SK-N-SH (cell line): Measurements from ENCODE around the gene PLAC1. TPM values are rescaled to one million over a fixed set of nuclear protein-coding genes. Genes with fewer than 3 reads are reported as not detected.
A peak's percentile ranks its signal among the peaks of the same experiment; 100 is the strongest.

ENCODE experiments used
- CTCF ChIA-PET: fragments of 300-600, 350-600 bp; formaldehyde crosslinking; extraction: SDS; loops from one replicate; lab custom pipeline; 2021; lab: Yijun Ruan, JAX
- POLR2A ChIA-PET: fragments of 350-600 bp; sonication (Branson Sonifier 250); formaldehyde crosslinking; extraction: SDS; loops from one replicate; lab custom pipeline; 2020; ENCODE audit warnings: antibody characterized with exemption, inconsistent platforms; lab: Yijun Ruan, JAX
- DNase-seq: peaks from one replicate; pipeline ENCODE4 v3.0.0; 2012
- H2AFZ ChIP-seq: fragments of 200-600 bp; sonication (generic); 2 replicates; pipeline ENCODE4 v1.8.1; 2016; ENCODE audit warnings: antibody characterized with exemption, mild to moderate bottlenecking, low read depth
- H3F3A ChIP-seq: fragments of 200-600 bp; sonication (generic); replicated peaks from 2 replicates; pipeline ENCODE3; 2016; ENCODE audit warnings: antibody characterized with exemption, mild to moderate bottlenecking; ENCODE audit not compliant: insufficient read depth
- H3K27ac ChIP-seq, 2 experiments: fragments of 200-500 bp in 1 of 2; fragments of 200-600 bp in 1 of 2; sonication (Bioruptor generic) in 1 of 2; sonication (generic), shearing (Covaris generic) in 1 of 2; 2 replicates each; pipeline versions ENCODE4 v1.5.1 to v1.6.1; 2014 to 2016; ENCODE audit warnings: low read depth in 2 of 2, inconsistent platforms in 1 of 2, low read length in 1 of 2, mild to moderate bottlenecking in 1 of 2, mixed read lengths in 1 of 2
- H3K27me3 ChIP-seq: fragments of 200-600 bp; sonication (generic), shearing (Covaris generic); 2 replicates; pipeline ENCODE4 v1.6.1; 2016; ENCODE audit warnings: mixed run types; ENCODE audit not compliant: insufficient read depth
- H3K36me3 ChIP-seq, 2 experiments: fragments of 200-500 bp in 1 of 2; fragments of 200-600 bp in 1 of 2; sonication (Bioruptor generic) in 1 of 2; sonication (generic) in 1 of 2; replicated peaks in 1 of 2; 2 replicates each; pipeline versions ENCODE3 to v1.5.1; 2014 to 2016; ENCODE audit warnings: low read length in 1 of 2, mild to moderate bottlenecking in 1 of 2; ENCODE audit not compliant: insufficient read depth in 2 of 2, control insufficient read depth in 1 of 2
- H3K4me1 ChIP-seq, 2 experiments: fragments of 200-500 bp in 1 of 2; fragments of 200-600 bp in 1 of 2; sonication (Bioruptor generic) in 1 of 2; sonication (generic), shearing (Covaris generic) in 1 of 2; 2 replicates each; pipeline versions ENCODE4 v1.5.1 to v1.6.1; 2014 to 2016; ENCODE audit warnings: low read depth in 1 of 2, low read length in 1 of 2, mixed run types in 1 of 2; ENCODE audit not compliant: insufficient read depth in 2 of 2, control insufficient read depth in 1 of 2
- H3K4me2 ChIP-seq: fragments of 200-600 bp; sonication (generic), shearing (Covaris generic); 2 replicates; pipeline ENCODE4 v1.6.1; 2017; ENCODE audit warnings: mixed run types
- H3K4me3 ChIP-seq, 2 experiments: fragments of 200-500 bp in 1 of 2; fragments of 200-600 bp in 1 of 2; sonication (Bioruptor generic) in 1 of 2; sonication (generic), shearing (Covaris generic) in 1 of 2; 2 replicates each; pipeline versions ENCODE4 v1.5.1 to v1.8.1; 2014 to 2016; ENCODE audit warnings: low read depth in 2 of 2, inconsistent platforms in 1 of 2, low read length in 1 of 2, mild to moderate bottlenecking in 1 of 2, mixed read lengths in 1 of 2, moderate library complexity in 1 of 2
- H3K79me2 ChIP-seq: fragments of 200-600 bp; sonication (generic); 2 replicates; pipeline ENCODE4 v1.8.1; 2017; ENCODE audit warnings: mild to moderate bottlenecking; ENCODE audit not compliant: insufficient read depth
- H3K9ac ChIP-seq: fragments of 200-600 bp; sonication (generic); 2 replicates; pipeline ENCODE4 v1.6.1; 2017; ENCODE audit warnings: mixed run types
- H3K9me2 ChIP-seq: fragments of 200-600 bp; sonication (generic); 2 replicates; pipeline ENCODE4 v1.6.1; 2017; ENCODE audit warnings: mixed run types
- H3K9me3 ChIP-seq: fragments of 200-600 bp; sonication (generic); 2 replicates; pipeline ENCODE4 v1.6.1; 2017; ENCODE audit warnings: mixed run types, mild to moderate bottlenecking, moderate library complexity
- H4K20me1 ChIP-seq: fragments of 200-600 bp; sonication (generic); 2 replicates; pipeline ENCODE4 v1.6.1; 2017; ENCODE audit warnings: mild to moderate bottlenecking, mixed run types; ENCODE audit not compliant: insufficient read depth
- ELF1 ChIP-seq: IDR thresholded peaks from 2 replicates; pipeline ENCODE4 v1.4.0; 2012
- EP300 ChIP-seq, 2 experiments: IDR thresholded peaks; 2 replicates each; pipeline versions ENCODE4 v1.4.0 to v1.6.1; 2012; ENCODE audit warnings: borderline replicate concordance in 1 of 2, low read depth in 1 of 2, low read length in 1 of 2
- NFIC ChIP-seq: IDR thresholded peaks from 2 replicates; pipeline ENCODE4 v1.4.0; 2012; ENCODE audit warnings: borderline replicate concordance
- RFX5 ChIP-seq: IDR thresholded peaks from 2 replicates; pipeline ENCODE4 v1.6.1; 2012; ENCODE audit warnings: mild to moderate bottlenecking, improper control_type of control experiment, low read length
- TCF12 ChIP-seq: IDR thresholded peaks from 2 replicates; pipeline ENCODE4 v1.4.0; 2012
- TEAD4 ChIP-seq: IDR thresholded peaks from 2 replicates; pipeline ENCODE4 v1.4.0; 2012; ENCODE audit warnings: mild to moderate bottlenecking, borderline replicate concordance; ENCODE audit not compliant: insufficient read depth
- ZBTB33 ChIP-seq: IDR thresholded peaks from 2 replicates; pipeline ENCODE4 v1.4.0; 2012; ENCODE audit warnings: low read depth, borderline replicate concordance
- WGBS: methylation state at CpG from one replicate; pipeline ENCODE4 v1.1.6; 2017; ENCODE audit warnings: low lambda C conversion rate; 5-methylcytosine and 5-hydroxymethylcytosine counted together
- polyA plus RNA-seq, 3 experiments: library from polyadenylated mRNA; depleted of rRNA; stranded (reverse); fragments of >200 nt; gene quantifications; 2 replicates each; pipeline ENCODE4 v1.2.3, GENCODE V29; 2012

PLAC1 gene
- polyA plus RNA-seq, 1 of the 3 experiments (the other 2 are of a cell fraction): 50.9 TPM

- peaks cover 34% of the 10 kb centered on the region for H3F3A ChIP-seq
- H3K4me2 ChIP-seq: peak overlapping the region; percentile 48
- no peaks in the 10 kb centered on the region for H3K27me3 ChIP-seq
- TF ChIP-seq ZBTB33: no peak
- no peak for TF ChIP-seq RFX5
- TF ChIP-seq TCF12: no peak
- no peak for TF ChIP-seq TEAD4
- no peak for TF ChIP-seq EP300 (IDR thresholded peaks at IDR 0.05; ENCODE audit: borderline replicate concordance in 1 of 2, low read depth in 1 of 2, low read length in 1 of 2)
- TF ChIP-seq ELF1: no peak
- H3K9ac ChIP-seq: peak overlapping the region; percentile 87; the same call in 1 of the 2 replicates
- H3K4me1 ChIP-seq: peaks cover 0 to 14% of the 10 kb centered on the region in 2 experiments; a peak in 3 of 4 replicates
- peaks cover 17 to 20% of the 10 kb centered on the region in 2 experiments for H3K36me3 ChIP-seq
- no peaks in the 10 kb centered on the region for H3K9me3 ChIP-seq
- 50% methylated on average over 7 of the region's 7 CpGs for WGBS
- ChIA-PET CTCF (no interaction called here), POLR2A (no interaction called here)
- H3K79me2 ChIP-seq: peaks cover 38% of the 10 kb centered on the region
- DNase-seq: no peak
- peak overlapping the region; percentile 62 to 64; a peak in 3 of 4 replicates for H3K4me3 ChIP-seq
- H4K20me1 ChIP-seq: peaks cover 3% of the 10 kb centered on the region; the same call in 1 of the 2 replicates
- H3K9me2 ChIP-seq: no peaks in the 10 kb centered on the region
- H2AFZ ChIP-seq: no peak overlapping the region
- H3K27ac ChIP-seq: peak overlapping the region; percentile 75 to 84; a peak in 3 of 4 replicates
These were observed 111.1 kb downstream of the PLAC1 start for GRCh38 chrX:134547047-134547679.

- Histone ChIP-seq H3K4me1 (peaks cover 0 to 6% of the 10 kb centered on the region in 2 experiments; a peak in 1 of 4 replicates), H3K79me2 (peaks cover 38% of the 10 kb centered on the region), H3K9me2 (no peaks in the 10 kb centered on the region), H3K36me3 (peaks cover 17 to 20% of the 10 kb centered on the region in 2 experiments), H3K9me3 (no peaks in the 10 kb centered on the region), H3K27me3 (no peaks in the 10 kb centered on the region), H3K4me2 (peak overlapping the region; percentile 48; the same call in 1 of the 2 replicates), H2AFZ (no peak overlapping the region), H4K20me1 (peaks cover 3% of the 10 kb centered on the region; the same call in 1 of the 2 replicates), H3K4me3 (peak overlapping the region in 1 of 2 experiments; percentile 64; a peak in 1 of 4 replicates), H3K9ac (no peak overlapping the region), H3F3A (peaks cover 35% of the 10 kb centered on the region), H3K27ac (peak overlapping the region; percentile 75 to 84; a peak in 2 of 4 replicates)
- 65% methylated on average over 24 of the region's 35 CpGs for WGBS
- no peak for DNase-seq
- ChIA-PET CTCF (no interaction called here), POLR2A (no interaction called here)
- TF ChIP-seq NFIC: no peak
These were observed 112.1 kb downstream of the PLAC1 start for GRCh38 chrX:134546187-134546586.

- Histone ChIP-seq H3K4me2 (0 out of 2 replicates have a peak overlapping the region, but pooled peaks have one; percentile 11), H3K4me3 (peak overlapping the region in 1 of 2 experiments; percentile 64; a peak in 1 of 4 replicates), H3K27ac (peak overlapping the region; percentile 67 to 75; a peak in 3 of 4 replicates), H3K9ac (no peak overlapping the region), H3K36me3 (peaks cover 17 to 20% of the 10 kb centered on the region in 2 experiments)
- WGBS: 52% methylated on average over 14 of the region's 20 CpGs
- POLR2A ChIA-PET: no interaction called here
- TF ChIP-seq ZBTB33 (0 out of 2 replicates have a peak, but pooled peaks have one; percentile 29), NFIC (no peak)
- TF ChIP-seq, all 33 proteins: peak for 1
- Histone ChIP-seq H3K9me3 (no peaks in the 10 kb centered on the region), H3K27me3 (no peaks in the 10 kb centered on the region), H2AFZ (no peak overlapping the region), H3F3A (peaks cover 38% of the 10 kb centered on the region), H4K20me1 (peaks cover 3% of the 10 kb centered on the region; the same call in 1 of the 2 replicates), H3K79me2 (peaks cover 38% of the 10 kb centered on the region), H3K9me2 (no peaks in the 10 kb centered on the region), H3K4me1 (peaks cover 0 to 6% of the 10 kb centered on the region in 2 experiments; a peak in 2 of 4 replicates)
- DNase-seq: no peak
- CTCF ChIA-PET: no interaction called here
These were observed 112.8 kb downstream of the PLAC1 start for GRCh38 chrX:134545510-134545909.
